GM12873 (cell line): ENCODE data around the gene INAFM2.
A peak's percentile ranks its signal among the peaks of the same experiment; 100 is the strongest.

ENCODE experiments used
- CTCF ChIP-seq: IDR thresholded peaks from 2 replicates; pipeline ENCODE4 v1.5.1; 2012; ENCODE audit warnings: low read depth, mild to moderate bottlenecking, moderate library complexity, low read length, control low read depth; ENCODE audit not compliant: insufficient read depth; ENCODE audit errors: missing control alignments

Gene INAFM2

GRCh38 chr15:40354408-40355171 lies 31.1 kb downstream of the INAFM2 start:
- TF ChIP-seq CTCF: peak; percentile 40

GRCh38 chr15:40355976-40356585 lies 32.6 kb downstream of the INAFM2 start:
- TF ChIP-seq CTCF: no peak

GRCh38 chr15:40357246-40357645 lies 33.8 kb downstream of the INAFM2 start:
- TF ChIP-seq CTCF: no peak

- TF ChIP-seq CTCF: no peak
These were observed 34.4 kb downstream of the INAFM2 start, which contains the start of gene DISP2 for GRCh38 chr15:40357723-40358470. DISP2 (plus strand) TSS chr15:40358219; CDS start chr15:40358322, 103 bp downstream.

- TF ChIP-seq CTCF: peak; percentile 11
These were observed 35.2 kb downstream of the INAFM2 start for GRCh38 chr15:40358471-40359353.

- no peak for TF ChIP-seq CTCF
These were observed 36.5 kb downstream of the INAFM2 start for GRCh38 chr15:40360015-40360414.
